BJ (cell line): ENCODE results near the gene DRAXIN. TPM values are rescaled to one million over a fixed set of nuclear protein-coding genes. Genes with fewer than 3 reads are reported as not detected.

ENCODE experiments used
- CTCF ChIA-PET: fragments of 350-600 bp; formaldehyde crosslinking; extraction: SDS; loops from one replicate; lab custom pipeline; 2021; ENCODE audit warnings: antibody characterized with exemption, inconsistent platforms; lab: Yijun Ruan, JAX
- POLR2A ChIA-PET: fragments of 300-600 bp; sonication (Branson Sonifier 250); formaldehyde crosslinking; extraction: SDS; loops from one replicate; lab custom pipeline; 2021; ENCODE audit warnings: antibody characterized with exemption; lab: Charles Lee
- DNase-seq: peaks from one replicate; pipeline ENCODE4 v3.0.0-alpha.2; 2011; ENCODE audit warnings: low read depth
- H3K27me3 ChIP-seq: 2 replicates; pipeline ENCODE4 v1.6.0; 2011; ENCODE audit warnings: low read length; ENCODE audit not compliant: control insufficient read depth, insufficient read depth
- H3K36me3 ChIP-seq: 2 replicates; pipeline ENCODE4 v1.5.1; 2011; ENCODE audit warnings: low read length; ENCODE audit not compliant: control insufficient read depth, insufficient read depth
- H3K4me3 ChIP-seq: 2 replicates; pipeline ENCODE4 v1.5.1; 2011; ENCODE audit warnings: low read depth, mild to moderate bottlenecking, control low read depth, low read length
- CTCF ChIP-seq: IDR thresholded peaks from 2 replicates; pipeline ENCODE4 v1.5.1; 2011; ENCODE audit warnings: low read depth, mild to moderate bottlenecking, control low read depth, inconsistent platforms, low read length, moderate library complexity; ENCODE audit not compliant: insufficient read depth
- polyA plus RNA-seq: library from polyadenylated mRNA; depleted of rRNA; stranded (reverse); fragments of >200 nt; gene quantifications from 2 replicates; pipeline ENCODE4 v1.2.3, GENCODE V29; 2011

DRAXIN gene
- polyA plus RNA-seq, 1 experiment, result 0.01 TPM

- TF ChIP-seq CTCF, result no peak
- Histone ChIP-seq H3K4me3 (no peak overlapping the region), H3K36me3 (no peaks in the 10 kb centered on the region), H3K27me3 (peaks cover 10% of the 10 kb centered on the region)
- no peak for DNase-seq
- ChIA-PET POLR2A (no interaction called here), CTCF (interaction anchor here (1.5 kb wide), 1 partner anchor 8 kb away, joined by 4 read pairs; no protein-coding TSS in a partner anchor)
These were observed 73.0 kb downstream of the DRAXIN start for GRCh38 chr1:11764519-11764918.

GRCh38 chr1:11765661-11766428 lies 74.3 kb downstream of the DRAXIN start:
- no peak overlapping the region for H3K4me3 ChIP-seq
- no peak for TF ChIP-seq CTCF
- POLR2A ChIA-PET, result no interaction called here
- no peak for DNase-seq
- peaks cover 10% of the 10 kb centered on the region for H3K27me3 ChIP-seq
- CTCF ChIA-PET, result interaction anchor here (1.5 kb wide), 1 partner anchor 10 kb away, joined by 4 read pairs; no protein-coding TSS in a partner anchor
- H3K36me3 ChIP-seq, result no peaks in the 10 kb centered on the region

- ChIA-PET CTCF (no interaction called here), POLR2A (no interaction called here)
- no peak for TF ChIP-seq CTCF
These were observed 74.9 kb downstream of the DRAXIN start for GRCh38 chr1:11766429-11766776.

GRCh38 chr1:11767922-11768704 lies 76.6 kb downstream of the DRAXIN start:
- Histone ChIP-seq H3K4me3 (no peak overlapping the region), H3K36me3 (no peaks in the 10 kb centered on the region), H3K27me3 (peaks cover 4% of the 10 kb centered on the region)
- DNase-seq, result no peak
- TF ChIP-seq CTCF, result no peak
- POLR2A ChIA-PET, result no interaction called here
- CTCF ChIA-PET, result interaction anchor here (0.9 kb wide), 1 partner anchor 51 kb away, joined by 3 read pairs; no protein-coding TSS in a partner anchor

More at GRCh38 chr1:11766429-11766776, 74.9 kb downstream of the DRAXIN start:
- Histone ChIP-seq H3K36me3 (no peaks in the 10 kb centered on the region), H3K4me3 (no peak overlapping the region), H3K27me3 (peaks cover 9% of the 10 kb centered on the region)
- DNase-seq, result no peak

GRCh38 chr1:11768821-11769220 lies 77.3 kb downstream of the DRAXIN start:
- Histone ChIP-seq H3K4me3 (no peak overlapping the region), H3K36me3 (no peaks in the 10 kb centered on the region), H3K27me3 (peaks cover 4% of the 10 kb centered on the region)
- DNase-seq, result no peak
- ChIA-PET POLR2A (no interaction called here), CTCF (interaction anchor here (0.9 kb wide), 1 partner anchor 50 kb away, joined by 3 read pairs; no protein-coding TSS in a partner anchor)
- TF ChIP-seq CTCF, result no peak
